ENCODE measurements around the gene SSUH2.

- TF ChIP-seq CTCF (IDR thresholded peaks at IDR 0.05) (no peak), POLR2A (IDR thresholded peaks at IDR 0.05; ENCODE audit: low read depth) (no peak), POLR2AphosphoS5 (IDR thresholded peaks at IDR 0.05) (no peak)
Observed at GRCh38 chr3:8584661-8585060, 59.9 kb downstream of the SSUH2 start.

Data from esophagus muscularis mucosa (tissue), 3 donors.